NCI-H2107 (cell line): Measurements from ENCODE around the gene ILKAP.

ENCODE experiments used
- DNase-seq: peaks from one replicate; lab custom pipeline; 2025; lab: John Stamatoyannopoulos, UW

Gene ILKAP

DNA sequence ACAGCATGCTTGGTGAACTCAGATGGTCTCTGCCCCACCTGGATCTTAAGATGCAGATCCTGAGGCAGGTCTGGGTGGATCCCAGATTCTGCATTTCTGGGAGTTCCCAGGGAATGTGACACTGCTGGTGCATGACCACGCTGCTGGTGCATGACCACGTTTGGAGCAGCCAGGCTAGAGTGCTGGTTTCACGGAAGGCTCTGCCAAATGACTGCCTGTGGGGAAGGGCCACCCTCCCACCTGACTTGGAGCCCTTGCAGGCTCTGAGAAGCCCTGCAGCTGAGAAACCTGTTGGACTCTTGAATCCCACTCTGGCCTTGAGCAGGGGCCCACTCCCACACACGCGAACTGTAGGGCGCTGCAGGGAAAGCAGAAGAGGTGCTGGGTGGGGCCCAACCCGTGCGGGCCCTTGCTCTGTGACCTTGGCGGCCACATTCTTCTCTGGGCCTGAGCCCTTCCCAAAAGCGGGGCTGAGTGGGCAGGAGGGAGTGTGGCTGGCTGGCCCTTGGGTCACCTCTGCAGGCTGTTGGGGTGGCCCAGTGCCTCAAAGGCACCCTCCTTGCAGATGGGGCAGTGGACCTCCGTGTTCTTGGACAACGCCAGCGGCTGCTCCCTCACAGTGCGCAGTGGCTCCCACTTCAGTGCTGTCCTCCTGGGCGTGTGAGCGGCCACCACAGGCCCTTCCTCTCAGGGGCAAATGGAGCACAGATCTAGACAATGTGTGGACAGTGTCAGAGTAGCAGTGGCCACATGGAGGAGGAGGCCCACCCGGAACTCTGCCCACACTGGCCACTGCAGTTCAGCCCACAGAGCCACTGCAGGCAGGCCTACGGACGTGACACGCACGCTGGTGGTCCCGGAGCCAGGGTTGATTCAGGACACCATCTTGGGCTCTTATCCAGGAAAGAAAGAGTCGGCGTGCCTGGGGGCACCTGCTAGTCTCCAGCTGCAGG, 36.8 kb downstream of the ILKAP start:
- DNase-seq: no peak

DNA sequence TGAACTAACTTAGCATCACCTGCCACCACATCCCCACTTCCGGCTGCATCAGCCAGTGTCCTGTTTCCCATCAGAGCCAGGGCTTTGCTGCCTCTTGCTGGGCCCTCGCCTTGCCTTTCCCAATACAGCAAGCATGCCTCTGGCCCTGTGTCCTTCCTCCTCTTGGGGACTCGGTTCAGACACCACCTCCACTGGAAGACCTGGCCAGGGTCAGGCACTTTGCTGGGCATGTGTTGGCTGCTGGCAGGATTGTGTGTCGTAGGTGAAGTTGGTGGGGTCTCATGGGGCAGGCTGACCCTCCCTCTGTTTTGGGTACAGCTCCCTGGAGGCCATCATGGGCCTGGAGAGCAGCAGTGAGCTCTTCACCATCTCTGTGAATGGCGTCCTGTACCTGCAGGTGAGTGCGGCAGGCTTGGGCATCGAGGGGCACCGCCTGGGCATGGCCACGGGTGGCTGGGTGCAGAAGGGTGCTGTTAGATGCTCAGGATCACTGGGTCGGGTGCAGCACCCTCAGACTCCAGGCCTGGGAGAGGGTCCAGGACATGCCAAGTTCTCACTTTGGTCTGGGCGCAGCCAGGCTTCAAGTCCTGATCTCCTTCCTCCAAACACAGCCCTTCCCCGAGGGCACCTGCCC, 38.1 kb downstream of the ILKAP start:
- DNase-seq: no peak

DNA sequence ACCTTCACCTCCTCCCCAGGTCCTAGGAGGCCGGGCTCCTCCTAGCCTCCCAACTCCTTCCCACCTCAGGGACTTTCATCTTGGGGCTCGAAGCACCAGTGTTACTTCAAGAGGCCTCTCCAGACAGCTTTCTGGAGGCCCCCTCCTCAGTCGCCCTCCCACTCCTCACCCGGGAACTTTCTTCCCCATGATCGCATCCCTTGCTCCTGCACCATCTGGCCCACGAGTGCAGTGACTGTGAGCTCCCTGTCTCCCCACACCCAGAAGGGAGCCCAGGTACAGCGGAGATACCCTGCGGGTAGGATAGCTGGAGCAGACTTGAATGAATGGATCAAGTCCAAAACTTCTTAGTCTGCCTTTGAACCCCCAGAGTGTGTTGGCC, 38.6 kb downstream of the ILKAP start:
- no peak for DNase-seq

DNA sequence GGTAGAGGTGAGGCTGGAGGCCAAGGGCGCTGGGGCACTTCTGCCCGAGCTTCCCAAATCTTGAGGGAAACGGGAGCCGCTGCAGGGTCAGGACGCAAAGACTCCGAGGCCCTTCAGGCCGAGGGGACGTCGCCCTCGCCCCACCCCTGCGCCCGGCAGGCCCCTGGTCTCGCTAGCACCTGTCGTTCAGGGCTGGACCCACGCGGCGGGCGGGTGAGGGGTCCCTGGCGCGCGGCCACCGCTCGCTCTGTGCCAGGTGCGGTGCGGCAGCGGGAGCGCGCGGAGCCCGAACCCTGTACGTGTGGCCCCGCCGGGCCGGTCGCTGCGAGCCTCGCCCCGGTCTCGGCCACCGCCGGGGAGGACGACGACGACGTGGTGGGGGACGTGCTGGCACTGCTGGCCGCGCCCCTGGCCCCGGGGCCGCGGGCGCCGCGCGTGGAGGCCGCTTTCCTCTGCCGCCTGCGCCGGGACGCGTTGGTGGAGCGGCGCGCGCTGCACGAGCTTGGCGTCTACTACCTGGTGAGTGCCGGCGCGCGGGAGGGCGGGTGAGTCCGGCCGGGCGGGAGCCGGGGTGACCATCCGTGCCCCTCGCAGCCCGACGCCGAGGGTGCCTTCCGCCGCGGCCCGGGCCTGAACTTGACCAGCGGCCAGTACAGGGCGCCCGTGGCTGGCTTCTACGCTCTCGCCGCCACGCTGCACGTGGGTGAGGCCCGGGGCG, 39.9 kb downstream of the ILKAP start:
- no peak for DNase-seq

DNA sequence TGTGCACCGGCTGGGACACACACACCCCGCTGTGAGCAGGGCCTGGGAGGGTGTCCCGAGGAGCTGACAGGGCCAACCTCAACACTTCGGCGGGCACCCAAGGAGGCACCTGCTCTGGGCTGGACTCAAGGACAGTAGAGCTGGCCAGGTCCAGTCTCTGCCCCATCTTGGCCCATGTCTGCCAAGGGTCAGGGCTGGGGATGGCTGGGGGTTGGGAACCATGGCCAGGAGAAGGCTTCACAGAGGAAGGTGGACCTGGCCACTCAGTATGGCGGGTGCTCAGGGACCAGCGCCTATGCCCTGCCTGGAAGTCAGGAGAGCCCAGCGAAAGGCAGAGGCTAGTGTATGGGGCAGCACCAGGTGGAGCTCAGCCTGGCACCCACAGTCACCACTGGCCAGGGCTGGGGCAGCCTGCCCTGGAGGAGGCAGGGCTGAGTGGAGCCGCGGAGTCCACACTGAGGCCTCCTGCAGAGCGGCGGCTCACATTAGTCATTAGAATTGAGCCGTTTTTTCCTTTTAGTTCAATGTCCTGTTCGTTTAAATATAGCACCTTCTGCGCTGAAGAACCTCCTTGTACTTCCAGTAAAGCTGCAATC, 40.6 kb downstream of the ILKAP start:
- DNase-seq: no peak

DNA sequence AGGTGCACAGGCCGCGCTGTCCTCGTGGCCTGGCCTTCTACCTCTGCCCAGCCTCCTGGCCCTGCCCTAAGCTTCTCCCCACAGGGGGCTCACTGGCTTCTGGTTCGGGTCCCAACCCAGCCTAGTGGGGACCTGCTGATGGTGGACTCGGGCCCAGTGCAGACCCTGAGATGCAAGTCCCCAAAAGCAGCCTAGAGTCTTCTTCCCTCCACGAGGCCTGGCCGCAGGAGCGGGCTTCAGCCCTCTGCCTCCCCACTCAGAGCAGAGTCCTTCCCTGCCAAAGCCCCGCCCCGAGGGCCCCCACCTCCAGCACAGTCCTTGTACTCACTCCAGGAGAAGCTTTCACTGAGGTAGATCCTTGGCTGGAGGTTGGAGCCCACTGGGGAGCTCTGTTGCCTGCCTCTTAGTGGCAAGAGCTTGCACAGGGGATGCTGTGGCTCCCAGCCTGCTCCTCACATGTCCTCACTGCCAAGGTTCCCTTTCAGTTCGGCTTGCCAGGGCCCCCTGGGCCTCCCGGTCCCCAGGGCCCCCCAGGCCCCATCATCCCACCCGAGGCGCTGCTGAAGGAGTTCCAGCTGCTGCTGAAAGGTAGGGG, 41.1 kb downstream of the ILKAP start:
- DNase-seq: no peak

DNA sequence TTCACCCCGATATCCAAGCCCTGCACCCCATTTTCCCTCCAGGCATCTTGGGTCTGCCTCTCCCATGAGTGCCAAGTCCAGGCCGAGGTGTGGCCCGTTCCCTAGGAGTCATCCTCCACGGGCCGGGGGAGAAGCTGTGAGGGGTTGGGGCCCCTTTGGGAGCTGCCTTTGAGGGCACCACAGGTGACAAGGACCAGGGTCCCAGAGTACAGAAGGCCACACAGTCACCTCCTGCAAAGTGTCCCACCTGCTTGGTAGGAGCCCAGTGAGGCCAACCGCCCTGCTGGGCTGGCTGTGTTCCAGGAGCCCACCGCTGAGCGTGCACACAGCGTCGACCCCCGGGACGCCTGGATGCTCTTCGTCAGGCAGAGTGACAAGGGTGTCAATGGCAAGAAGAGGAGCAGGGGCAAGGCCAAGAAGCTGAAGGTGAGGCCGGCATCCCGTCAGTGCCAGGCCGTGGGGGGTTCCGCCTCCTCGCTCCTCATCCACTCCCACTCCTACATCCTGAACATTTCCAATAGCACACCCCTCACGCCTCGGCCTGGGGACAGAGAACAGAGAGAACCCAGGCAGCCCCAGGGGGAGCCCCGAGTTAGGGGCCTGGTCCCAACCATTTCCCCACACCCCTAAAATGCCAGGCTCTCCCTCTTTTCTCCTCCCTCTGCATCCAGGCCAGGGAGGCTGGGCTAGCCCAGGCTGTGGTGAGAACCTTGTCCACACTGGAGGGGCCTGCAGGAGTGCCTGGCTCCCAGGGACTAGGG, 42.0 kb downstream of the ILKAP start:
- no peak for DNase-seq

DNA sequence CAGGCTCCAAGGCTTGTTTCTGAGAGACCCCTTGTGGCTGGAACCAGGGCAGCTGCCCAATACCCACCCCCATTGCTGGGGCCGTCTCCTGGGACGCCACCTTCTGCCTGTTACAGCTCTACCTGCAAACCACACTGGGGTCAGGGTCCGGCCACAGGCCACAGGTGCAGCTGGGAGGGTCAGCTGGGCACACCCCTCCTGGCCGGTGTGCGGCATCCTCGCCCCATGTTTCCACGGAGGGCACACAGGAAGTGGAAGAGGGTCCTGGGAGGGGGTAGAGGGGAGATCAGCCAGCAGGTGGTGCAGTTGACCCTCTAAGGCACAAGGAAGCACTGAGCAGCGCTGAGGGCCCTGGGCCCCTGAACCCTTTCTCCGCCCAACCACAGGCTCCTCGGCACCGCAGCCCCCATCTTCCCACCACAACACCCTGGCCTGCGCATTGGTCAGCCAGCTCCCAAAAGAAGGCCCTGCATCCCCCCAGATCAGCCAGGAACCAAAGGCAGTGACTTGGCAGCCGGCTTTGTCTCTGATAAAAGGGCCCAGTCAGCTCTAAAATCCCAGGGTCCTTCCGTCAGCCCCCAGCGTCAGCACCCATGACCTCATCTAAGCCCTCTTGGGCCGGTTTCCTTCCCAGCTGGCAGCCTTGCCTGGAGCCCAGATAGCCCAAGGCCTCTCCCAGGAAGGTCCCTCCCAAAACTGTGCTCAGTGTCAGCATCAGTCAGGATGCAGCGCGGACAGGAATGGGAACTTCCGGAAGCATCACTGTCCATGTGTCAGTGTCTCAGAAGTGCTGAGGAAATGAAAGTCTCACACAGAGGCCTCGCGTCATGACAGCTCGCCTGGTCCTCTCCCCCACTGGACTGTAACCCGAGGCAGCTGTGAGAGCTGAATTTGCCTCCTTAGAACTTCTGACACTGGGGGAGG, 43.0 kb downstream of the ILKAP start:
- DNase-seq: no peak

DNA sequence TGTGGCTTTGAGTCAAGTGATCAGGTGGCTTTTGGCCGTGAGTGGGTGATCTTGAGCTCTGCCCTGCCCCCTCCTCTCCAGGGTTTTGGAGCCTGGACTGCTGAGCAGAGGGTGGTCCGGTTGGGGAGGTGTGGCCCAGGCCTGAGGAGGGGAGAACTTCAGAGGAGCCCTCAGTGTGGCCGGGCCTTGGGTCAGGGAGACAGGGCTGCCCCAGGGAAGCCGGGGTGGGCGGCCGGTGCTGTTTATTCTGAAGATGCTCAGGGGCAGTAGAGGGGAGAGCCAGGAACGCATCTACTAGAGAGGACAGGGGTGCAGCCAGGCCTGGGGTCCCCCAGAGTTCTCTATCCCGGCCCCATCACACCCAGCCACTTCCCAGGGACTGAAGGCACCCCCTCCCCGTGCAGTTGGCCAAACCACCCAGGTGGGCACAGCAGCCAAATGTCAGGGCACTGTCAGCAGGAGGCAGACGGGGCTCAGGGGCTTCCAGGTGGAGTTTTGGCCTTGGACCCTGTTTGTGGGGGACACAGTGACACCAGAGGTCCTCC, 43.8 kb downstream of the ILKAP start:
- no peak for DNase-seq

DNA sequence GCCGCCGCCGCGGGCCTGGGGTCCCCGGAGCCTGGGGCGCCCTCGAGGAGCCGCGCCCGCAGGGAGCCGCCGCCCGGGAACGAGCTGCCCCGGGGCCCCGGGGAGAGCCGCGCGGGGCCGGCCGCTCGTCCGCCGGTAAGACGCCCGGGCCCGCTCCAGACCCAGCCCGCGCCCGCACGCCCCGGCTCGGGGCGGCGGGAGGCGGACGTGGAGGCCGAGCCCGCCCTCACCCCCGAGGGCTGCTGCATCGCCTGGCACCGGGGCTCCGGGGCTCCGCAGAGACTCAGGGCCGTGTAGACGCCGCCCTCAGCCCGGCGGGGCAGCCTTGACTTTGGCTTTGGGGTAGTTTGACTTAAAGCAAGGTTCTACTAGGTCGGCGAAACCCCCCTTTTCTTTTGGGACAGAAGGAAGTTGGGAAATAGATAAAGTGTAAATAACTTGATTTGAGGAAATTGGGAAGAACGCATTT, 44.4 kb downstream of the ILKAP start:
- DNase-seq: no peak

DNA sequence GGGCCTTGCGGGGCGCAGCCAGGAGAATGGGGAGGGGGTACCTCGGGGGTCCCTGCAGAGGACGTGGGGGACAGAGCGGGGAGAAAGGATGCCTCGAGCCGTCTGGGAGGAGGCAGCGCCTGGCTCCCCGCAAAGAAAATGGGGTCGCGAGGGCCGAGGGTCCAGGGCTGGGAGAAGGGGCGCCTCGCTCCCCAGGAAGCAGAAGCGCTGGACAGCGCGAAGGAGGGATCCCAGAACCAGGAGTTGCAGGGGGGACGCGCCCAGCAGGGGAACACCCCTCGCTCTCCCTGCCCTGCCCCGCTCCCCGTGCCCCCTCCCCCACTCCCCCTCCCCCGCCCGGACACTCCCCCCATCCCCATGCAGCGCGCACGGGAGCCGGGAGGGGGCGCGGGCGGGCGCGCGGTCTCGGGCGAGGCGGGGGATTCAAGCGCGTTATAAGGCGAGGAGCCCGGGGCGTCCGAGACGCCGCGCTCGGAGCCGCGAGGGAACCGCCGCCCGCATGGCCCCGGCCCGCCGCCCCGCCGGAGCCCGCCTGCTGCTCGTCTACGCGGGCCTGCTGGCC, 44.9 kb downstream of the ILKAP start, which contains the start of gene ERFE:
ERFE (plus strand) TSS at position 462 of the 562 bp plus-strand sequence; CDS start at position 500, 38 bp downstream.
- DNase-seq: no peak

DNA sequence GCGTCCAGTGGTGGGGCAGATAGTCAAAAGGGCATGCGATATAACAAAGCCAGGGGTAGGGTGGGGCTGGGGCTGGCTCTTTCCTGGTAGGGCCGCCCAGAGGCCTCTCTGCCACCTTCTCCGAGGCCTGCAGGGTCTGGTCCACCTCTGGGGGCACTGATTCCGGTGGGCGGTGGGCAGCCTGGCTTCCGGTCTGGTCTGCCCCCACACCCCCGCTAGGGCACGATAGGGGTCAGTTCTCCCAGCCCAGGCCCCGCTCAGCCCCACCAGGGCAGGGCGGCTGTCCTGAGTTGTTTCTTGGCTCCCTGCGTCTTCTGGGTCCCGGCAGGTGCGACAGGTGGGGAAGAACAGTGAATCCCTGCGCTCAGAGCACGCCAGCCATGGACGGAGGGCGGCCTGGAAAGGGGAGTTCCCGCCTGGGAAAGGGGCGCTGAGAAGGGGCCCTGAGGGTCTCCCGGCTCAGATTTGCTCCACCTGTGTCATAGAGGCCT, 45.4 kb downstream of the ILKAP start:
- DNase-seq: no peak

DNA sequence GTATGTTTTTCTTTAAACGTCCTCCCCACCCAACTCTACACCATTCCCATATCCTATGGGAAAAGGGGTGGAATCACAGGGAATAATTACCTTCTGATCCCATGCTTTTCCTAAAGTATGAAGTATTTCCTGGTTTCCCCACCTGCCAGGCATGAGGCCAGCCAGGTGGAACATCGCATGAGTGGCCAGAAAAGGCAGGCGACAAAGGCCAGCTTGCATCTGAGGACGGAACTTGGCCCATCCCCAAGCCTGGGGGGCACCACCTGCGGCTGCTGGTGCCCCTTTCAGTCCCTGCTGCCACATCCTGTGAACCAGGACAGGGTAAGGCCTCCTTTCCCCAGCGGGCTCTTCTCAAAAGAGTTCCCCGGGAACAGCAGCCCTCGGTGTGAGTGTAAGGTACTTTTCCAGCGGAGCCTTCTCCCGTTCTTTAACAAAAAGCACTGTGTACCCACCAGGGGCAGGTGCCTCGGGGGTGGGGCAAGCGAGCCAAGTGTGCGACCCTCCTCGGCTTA, 45.9 kb downstream of the ILKAP start:
- no peak for DNase-seq

DNA sequence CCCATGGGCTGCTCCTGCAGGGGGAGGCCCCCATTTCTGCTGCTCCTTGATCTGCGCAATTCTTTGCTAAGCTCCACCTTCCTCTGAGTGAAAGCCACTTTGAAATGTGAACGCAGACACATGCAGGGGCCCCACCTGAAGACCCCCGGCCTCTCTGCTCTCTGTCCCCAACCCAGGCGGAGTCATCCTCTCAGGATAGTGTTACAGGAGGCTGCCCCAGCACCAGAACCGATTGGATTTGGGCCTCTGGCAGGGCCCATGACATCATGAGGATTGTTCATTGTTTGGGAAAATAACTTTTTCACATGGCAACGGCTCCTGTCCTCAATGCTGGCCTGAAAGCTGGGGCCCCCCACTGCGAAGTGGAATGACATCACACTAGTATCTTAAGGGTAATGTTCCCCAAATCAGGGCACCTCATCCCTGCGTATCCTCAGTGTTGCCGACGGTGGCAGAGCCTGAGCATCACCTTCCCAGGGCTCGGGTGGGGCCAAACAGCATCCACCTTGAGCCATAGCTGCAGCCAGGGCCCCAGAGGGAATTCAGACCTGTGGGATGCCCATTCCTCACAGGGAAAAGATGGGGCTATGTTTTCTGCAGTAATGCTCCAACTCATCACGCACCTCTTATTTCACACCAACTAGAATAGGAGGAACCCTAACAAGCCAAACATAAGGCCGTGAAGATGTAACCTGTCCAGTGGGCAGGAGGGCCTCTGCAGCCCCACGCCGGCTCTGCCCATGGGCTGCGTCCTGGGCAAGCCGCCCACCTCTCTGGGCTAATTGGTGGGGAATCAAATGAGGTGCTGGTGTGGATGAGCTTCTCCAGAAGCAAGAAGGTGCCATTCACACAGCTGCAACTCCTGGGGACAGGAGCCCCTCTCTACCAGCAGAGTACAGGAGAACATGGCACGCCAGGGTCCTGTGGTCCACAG, 47.5 kb downstream of the ILKAP start:
- DNase-seq: no peak

DNA sequence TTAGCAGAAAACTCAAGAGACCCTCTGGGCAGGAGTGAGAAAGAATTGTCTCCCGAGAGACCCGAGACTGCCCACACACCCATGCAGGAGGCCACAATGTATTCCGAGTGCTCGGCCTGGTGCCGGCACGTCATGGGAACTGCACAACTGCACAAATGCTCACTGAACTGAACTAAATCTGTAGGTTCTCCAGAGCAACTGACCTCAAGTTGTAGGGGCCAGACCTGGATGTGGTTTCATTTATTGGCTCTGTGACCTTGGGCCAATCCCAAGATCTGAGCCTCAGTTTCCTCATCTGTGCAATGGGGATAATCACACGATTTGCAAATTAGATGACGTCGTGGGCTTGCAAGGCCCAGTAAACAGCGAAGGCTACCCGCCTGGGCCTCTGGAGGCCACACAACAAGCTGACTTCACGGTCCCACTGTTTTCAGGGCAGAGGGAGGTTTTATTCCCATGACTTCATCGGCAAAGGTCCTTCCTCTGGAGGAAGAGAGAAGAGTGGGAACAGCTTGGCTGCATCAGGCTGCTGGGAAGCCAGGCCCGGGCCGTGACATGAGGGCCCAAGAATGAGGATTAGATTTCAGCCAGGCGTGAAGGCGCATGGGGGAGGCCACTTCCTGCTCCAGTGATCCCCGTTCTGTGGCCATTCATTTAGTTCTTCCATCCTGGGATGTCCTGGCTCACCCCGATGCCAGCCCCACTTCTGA, 48.3 kb downstream of the ILKAP start:
- DNase-seq: no peak

DNA sequence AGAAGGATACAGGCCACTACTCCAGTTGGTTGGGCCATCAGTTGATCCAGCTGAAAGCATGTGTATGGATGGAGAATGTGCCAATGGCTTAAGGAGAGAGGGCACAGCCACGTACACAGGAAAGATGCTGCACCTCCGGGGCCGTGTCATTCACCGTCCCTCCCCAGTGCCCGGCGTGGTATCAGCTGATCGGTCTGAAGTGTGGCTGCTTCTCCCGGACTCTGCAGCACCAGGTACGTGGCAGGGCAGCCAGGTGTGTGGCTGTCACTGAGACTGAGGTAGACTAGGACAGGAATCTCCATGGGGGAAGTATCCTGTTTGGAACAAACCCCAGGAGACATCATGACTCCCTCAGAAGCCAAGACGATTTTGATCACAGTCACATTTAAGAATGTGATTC, 48.9 kb downstream of the ILKAP start:
- no peak for DNase-seq
